Suppressor macrophage treated with lipopolysaccharide for 1 hour (primary cell): ENCODE results near the gene DGKI.

Source experiments
- DNase-seq, 3 donors: peaks; one replicate each; pipeline ENCODE4 v3.0.0-alpha.2; 2020 to 2022

Gene DGKI

GRCh38 chr7:137846827-137847567 is at the start of gene DGKI:
TSS of gene DGKI (minus strand) at chr7:137846974.
- DNase-seq = no peak

GRCh38 chr7:137895301-137896221 is 48.8 kb upstream of the DGKI start:
- DNase-seq = peak in 1 of 3 donors; percentile 6

DNA sequence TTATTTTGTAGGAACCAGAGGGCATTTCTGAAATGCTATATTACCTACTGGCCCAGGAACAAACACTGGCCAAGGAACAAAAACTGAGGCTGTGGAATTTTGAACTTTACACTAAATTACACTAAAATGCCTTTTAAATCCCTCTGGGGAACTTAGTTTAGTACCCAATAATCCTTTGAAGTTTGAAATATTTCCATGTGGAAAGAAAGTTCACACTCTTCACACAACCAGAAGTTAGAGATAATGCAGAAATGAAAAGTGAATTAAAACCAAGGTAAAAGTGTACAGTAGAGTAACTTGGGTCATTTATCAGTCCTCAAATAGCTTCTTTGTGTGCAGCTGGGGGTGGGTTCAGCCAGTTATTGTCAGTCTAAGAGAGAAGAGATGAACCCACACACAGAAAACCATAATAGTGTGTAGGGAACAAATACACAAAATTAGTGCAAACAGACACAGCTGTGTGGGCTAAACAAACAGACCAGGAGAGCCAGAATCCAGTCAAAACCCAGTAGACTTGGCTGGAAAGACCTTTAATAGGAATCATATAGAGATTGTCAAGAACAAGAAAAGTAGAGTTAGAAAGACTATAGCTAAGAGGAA is 46.5 kb upstream of the DGKI start:
- no peak for DNase-seq

GRCh38 chr7:137891016-137891655 is 44.4 kb upstream of the DGKI start:
- no peak for DNase-seq

- peak in 2 of 3 donors; percentile 3 to 51 for DNase-seq
Observed at GRCh38 chr7:137890449-137890921, 43.7 kb upstream of the DGKI start.

- peak; percentile 68 to 80 (median 71) for DNase-seq
Observed at GRCh38 chr7:137888241-137888640, 41.5 kb upstream of the DGKI start.

DNA sequence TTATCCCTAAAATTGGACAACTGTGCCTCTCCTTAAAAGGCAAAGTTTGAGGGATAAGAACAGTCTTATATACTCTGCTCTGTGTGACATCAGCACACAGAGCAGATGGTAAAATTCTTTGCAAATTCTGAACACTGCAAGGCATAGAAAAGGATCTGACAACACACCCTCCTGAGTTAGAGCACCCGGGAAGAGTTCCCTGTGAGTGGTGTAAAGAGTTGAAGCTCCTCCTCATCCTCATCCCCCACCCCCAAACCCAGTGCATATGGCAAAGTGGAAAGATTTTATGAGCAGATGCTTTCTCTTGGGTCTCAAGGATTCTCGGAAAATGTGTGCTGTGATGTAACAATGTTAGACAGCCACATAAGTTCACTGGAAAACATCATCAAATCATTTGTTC is 40.0 kb upstream of the DGKI start:
- DNase-seq = no peak

DNA sequence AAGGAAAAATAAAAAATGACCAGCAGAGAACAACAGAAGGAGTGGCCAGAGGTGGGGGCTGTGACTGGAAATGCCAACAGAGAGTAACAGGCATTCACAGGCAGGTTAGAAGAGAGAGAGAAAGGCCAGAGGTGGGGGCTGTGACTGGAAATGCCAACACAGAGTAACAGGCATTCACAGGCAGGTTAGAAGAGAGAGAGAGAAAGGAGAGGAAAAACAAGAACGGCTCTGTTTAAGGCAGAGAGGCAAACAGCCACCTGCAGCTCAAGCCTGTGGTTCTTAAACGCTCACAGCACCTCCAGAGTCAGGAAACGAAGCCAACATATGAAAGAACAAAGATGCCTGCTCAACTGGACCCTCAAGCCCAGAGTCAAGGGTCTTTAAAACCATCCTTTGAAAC is 39.5 kb upstream of the DGKI start:
- no peak for DNase-seq

- DNase-seq = no peak
Observed at GRCh38 chr7:137885678-137886077, 38.9 kb upstream of the DGKI start.

DNA sequence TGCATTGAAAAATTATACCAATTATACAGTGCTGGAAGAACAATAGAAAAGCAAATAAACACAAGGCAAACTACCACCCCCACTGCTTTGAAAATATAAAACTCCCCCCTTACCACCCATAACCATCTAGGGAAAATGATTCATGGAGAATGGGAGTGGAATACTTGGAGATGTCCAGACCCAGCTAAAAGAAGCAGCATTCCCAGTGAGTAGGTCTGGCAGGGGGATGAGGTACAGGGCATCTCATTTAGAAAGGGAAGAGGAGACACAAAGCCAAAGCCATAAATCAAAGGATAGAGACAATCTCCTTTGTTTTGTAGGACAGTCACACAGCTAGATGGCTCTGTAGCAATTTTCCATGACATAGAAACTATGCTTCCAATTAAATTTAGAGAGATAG is 36.0 kb upstream of the DGKI start:
- no peak for DNase-seq

DNA sequence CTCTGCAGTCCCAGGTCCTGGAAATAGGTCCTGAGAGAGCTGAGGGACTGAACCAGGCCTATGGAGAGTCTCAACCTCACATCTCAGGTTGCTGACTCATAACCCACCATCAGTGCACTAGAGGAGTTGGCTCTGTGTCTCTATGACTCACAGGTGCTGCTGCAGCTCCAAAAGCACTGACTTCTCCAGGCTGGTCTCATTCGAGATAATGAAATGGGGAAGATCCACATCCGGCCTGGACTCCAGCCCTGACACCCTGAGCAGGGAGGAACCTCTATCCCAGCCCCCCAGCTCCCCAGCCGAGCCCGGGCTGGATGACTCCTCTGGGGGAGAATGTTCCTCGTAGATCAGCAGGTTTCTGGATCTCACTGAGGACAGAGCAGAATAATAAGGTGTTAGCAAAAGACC is 35.5 kb upstream of the DGKI start:
- DNase-seq = peak in 1 of 3 donors; percentile 13

GRCh38 chr7:137881607-137882260 is 35.0 kb upstream of the DGKI start:
- DNase-seq = no peak

DNA sequence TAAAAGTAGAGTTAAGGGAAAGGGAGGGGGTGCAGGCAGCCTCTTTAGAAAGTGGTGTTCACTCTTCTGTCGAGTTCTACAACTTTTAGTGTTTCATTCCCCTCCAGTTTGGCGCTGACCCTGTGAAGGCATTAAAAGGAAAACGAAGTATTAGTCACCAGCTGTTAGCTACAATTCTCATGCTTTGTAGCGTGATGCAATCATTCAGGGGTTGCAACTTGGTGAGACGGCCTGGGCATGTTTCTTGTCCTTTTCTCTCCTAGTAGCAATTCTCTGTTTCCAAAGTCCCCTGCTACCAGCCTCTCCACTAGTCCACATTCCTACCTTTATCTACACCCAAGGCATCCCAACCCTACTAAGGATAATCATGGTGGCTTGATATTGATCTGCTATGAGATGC is 33.7 kb upstream of the DGKI start:
- DNase-seq = peak in 2 of 3 donors; percentile 20 to 34

DNA sequence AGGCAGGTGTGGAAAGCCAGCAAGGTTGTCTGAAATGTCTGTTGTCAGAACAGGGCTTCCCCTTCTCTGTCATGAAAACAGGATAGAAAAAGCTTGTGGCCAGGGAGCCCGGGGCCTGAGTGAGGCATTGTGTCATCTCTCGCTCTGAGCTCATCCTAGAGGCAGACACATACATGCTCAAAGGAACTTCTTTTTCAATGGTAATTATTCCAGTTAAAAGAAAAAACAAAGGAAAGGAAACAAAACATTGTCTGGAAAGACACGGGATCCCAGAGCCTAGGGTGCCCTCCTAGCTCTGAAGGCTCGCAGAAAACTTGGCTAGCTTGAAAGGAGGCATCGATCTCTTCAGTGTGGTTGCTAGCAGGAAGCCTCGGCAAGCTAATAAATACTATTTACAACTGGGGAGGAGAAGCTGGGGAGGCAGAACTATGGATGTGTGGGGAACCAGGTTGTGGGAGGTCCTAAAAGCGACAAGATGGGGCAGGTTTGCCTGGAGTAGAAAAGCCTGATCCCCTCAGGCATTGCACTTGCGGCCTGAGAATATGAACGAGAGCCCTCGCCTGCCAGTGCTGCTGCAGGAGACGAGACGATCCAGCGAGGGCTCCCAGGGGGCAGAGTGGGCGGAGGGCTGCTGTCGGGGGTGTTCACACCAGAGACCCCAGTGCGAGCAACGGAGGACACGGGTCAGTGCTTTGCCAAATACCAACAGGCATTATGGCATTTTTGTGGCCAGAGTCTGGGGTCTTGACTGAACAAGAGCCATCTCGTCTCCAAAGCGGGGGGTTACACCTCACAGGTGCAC is 32.8 kb upstream of the DGKI start:
- peak in 2 of 3 donors; percentile 19 to 32 for DNase-seq

DNA sequence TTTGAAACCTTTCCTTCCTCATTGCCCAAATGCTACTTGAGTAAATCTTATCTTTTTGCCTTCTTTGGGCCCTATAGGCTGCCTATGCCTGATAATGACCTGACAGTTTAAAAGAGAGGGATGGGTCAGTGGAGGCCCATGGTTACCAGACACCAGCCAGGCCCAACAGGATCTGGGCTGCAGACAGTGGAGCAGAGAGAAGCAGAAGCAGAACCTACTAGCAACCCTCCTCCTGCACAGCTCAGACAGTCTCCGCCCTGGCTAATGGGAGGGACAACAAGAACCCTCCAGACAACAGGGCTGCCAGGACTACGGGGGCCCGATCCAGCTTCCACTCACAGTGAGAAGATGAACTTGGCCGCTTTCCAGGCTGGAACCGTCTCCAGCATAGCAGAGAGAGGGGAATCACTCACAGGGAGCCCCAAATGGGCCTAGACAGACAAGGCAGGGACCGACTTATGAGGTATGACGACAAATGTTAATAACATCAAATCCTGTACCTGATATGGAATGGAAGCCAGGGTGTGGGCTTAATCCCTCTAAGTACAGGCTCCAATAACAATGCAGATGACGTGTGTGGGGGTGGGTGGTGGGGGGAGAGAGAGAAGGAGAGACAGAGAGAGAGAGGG is 31.7 kb upstream of the DGKI start:
- no peak for DNase-seq

DNA sequence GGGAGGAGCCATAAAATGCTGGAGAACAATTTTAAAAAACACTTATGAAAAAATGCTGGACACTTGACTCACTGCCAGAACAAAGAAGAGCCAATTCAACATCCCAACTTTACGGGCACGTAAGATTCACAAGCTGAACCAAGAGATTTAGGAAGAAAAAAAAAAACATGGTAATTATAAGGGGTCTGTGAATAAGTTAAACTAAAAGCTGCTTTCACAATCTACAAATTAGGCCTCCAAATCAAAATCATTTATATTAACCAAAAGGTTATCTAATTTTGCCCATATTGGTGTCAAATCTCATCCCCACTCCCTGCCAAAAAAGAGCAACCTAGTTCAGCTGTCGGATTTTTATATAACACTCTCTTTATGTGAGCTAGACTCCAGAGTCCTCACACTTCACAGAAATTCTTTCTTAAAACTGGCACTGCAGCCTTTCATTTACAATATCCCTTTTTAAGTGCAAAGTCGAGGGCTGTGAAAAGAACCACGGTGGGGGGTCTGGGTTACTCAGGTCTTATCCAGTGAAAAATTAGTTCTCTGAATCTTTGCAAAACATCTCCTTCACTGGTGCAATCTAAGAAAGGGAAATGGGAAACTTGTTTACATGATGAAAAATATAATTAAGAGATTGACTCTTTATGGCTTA is 30.4 kb upstream of the DGKI start:
- DNase-seq = no peak

- no peak for DNase-seq
Observed at GRCh38 chr7:137875746-137876145, 29.0 kb upstream of the DGKI start.

- DNase-seq = no peak
Observed at GRCh38 chr7:137873979-137874777, 27.4 kb upstream of the DGKI start.

DNA sequence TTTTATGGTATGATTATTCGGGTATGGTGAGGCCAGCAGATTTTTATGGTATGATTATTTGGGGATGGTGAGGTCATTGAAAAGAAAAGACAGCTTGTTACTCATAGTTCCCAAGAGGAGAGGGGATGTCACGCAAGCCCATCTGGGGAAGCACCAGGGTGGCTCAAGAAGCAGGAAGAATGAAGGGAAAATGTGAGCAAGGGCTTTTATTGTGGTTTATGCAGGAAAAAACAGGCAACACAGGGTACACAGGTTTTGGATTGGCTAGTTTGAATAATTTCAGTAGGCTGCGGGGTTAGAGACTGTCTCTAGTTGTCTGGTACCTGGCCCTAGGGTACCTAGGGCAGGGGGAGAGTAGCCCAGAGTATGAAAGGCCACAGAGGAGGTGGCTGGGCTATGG is 26.8 kb upstream of the DGKI start:
- DNase-seq = peak; percentile 30 to 66 (median 50)
